HG02852 (cell line): ENCODE results near the gene RNF43.

Experiments
- ATAC-seq: cut with Tn5 transposase; IDR thresholded peaks from one replicate; pipeline ENCODE4 v1.9.1; 2021; ENCODE audit warnings: mild to moderate bottlenecking, moderate library complexity; ENCODE audit not compliant: unreplicated experiment

RNF43 gene

DNA sequence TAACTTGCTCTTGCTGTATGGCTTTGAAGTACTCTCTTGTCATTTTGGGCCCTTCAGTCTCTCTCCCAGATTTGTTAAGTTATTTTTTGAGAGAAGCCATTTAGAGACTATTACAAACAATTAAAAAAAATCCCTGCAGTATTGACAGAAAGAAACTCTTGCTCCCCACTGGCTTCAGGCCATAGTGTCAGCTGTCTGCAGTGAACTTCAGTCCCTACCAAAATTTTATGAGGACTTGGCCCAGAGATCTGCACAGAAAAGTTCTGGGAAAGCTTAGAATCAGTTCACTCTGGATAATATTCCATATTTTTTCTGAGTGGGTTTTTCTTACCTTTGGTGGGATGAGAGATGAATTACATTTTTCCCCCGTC, 34.5 kb downstream of the RNF43 start:
- ATAC-seq, result no peak

DNA sequence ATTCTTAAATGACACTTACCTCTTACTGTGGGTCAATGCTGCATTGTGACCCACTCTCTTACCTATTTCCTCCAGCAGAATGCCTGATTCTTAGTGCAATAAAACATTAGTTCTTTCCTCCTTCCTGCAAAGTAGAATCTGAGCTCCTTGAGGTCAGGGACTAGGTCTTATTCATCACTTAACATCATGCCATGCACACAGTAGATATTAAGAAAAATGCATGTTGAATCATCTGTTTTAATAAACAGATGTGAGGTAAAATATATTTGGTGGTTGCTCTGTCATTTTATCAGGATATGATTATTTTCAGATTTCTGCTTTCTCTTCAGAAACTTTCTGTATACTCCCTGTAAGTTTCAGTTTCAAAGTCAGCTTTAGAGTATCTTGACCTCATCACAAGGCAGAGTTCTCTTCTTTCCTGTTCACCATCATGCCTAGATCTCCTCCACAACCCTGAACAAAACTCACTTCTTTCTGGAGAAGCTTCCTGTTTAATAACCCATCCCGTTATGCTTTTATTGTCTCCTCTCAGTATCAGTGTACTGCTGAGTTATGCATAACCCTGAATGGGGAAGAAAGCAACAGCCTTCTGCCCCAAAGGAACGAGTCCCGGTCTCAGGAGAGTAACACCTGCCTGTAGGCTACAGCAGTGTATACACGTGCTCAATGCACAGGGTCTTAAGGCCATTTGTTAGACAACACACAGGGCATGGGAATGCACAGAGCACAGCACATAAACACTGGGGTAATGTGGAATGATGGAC, 35.0 kb downstream of the RNF43 start:
- no peak for ATAC-seq

DNA sequence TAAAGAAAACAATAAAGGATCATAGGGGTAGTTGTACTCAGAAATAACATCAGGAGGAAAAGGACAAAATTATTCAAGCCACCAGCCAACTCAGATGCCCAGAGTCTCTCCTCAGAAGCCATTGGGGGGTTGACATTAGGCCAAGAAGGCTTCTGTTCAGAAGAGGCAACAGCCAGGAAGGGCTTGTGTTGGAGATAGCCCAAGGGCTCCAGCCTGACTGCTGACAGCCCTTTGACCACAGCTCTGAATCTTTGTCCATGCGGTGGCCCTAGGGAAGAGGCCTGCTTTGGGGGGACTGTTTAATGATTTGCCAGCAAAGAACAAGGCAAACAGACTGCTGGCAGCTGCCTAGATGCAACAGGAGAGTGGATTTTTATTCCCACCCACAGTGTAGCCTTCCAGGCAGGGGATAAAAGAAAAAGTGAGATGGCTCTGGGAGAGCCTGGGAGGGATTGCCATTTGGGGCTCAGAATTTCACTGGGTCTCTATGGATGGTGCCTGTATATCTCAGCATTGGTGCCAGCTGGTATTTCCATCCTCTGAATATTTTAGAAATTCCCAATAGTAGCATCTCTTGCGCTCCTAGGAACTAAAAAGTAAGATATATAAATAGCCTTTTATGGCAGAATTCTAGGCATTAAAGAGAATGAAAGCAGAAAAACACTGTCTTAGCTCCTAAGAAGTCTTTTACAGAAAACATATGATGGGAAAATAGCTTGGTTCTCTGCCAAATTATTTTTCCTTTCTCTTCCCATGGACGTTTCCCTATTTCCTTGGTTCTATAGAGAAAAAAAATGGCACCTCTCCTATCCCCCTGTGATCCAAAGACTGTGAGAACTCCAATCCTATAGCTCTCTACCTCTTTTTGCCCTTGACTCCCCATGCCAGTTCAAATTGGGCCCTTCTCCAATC, 36.0 kb downstream of the RNF43 start:
- no peak for ATAC-seq

DNA sequence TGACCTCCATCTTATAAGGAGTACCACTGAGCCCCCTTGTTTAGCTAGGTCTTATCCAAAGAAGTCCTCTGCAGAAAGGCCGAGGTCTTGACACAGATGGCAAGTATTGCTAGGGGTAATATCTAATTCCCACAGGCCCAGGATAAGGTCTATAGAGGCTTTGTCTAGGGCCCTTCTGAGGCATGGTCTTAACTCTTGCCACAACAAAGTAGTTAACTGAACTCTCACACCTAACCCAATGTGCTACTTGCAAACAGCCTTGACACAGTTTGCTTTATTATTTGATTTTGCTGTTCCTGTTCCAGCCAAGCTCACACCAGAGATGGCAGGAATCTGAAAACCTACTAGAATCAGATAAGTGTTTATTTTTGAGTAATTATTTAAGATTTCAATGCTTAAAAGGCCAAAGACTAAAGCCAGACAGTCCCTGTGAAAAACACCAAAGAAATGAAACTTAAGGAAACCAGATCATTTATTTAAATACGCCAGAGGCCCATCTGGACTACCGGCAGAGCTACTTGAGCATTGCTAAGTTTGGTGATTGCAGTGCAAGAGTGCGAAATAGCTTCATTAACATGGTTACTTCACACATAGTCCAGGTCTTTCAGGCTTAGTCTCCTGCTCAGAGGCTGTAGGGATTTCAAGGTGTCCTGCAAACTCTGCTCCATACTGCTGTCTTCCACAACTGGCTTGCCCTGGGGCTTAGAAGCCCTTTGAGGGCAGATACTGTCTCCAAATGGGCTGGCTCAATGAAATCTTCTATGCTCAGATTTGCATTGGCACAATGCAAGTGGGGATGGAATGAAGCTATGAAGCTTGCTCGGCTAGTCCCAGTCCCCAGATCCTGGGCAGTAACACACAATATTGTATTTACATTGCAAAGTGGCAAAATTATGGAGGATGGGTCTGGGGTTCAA, 36.9 kb downstream of the RNF43 start:
- no peak for ATAC-seq

DNA sequence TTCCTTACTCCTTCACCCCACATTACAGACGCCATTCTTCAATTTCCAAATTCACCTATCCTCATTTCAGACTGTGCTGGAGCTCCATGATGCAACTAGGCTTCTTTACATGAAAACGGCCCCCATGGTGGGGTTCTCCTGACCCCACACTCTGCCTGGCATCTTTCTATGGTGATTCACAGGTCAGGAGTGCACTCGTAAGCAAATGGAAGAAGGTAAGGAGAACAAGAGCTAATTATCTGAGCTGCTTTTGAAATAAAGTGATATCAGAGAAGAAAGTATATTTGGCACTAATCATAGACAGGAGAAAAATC, 37.9 kb downstream of the RNF43 start:
- no peak for ATAC-seq

DNA sequence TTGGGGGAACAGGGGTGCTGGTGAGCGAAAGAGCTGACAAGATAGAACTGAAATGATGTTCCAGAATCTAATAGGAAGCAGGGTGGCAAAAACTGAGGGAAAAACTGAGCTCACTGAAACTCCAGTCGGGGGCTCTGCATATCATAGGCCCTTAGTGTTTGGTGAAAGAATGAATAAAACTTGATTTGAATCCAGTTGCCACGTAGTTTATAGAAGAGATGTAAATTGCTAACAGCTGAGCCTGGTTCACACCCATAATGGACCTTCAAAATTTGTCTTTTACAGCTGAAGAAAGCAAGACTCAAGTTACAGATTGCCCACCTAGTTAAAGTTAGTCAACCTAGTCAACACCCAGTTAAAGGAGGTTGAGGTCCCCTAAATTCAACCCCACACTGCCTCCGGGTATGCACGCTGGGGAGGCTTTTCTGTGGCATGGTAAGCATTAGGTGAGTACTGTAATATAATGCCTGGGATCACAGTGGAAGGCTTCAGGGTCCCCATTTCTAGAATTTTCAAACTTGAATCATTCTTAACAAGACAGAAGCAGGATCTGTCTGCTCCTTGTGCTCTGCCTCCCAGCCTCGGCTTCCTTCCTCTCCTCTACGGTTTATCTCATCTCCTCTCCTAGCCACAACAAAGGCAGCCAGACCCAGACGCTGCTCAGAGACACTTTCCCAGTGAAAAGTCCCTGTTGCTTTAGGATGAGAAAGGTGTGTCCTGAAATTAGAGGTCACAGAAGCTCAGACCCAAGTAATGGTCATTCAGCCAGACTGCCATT, 38.4 kb downstream of the RNF43 start:
- no peak for ATAC-seq

DNA sequence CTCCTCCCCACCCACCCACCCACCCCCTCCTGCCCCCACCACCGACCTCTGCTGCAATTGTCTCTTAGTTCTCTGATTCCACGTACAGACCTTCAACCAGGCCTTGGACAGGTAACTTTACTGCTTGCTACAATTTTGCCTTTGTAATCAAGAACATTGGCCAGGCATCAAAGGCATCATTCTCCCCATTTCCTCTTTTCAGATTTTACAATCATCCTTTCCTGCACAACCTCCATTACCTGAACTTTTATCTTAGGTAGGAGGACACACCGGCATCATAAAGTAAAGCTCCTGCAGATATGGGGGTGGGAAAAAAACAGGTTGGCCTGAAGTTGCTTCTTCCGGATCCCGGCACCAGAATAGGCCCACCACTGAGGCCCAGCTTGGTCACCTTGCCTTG, 39.7 kb downstream of the RNF43 start:
- no peak for ATAC-seq

DNA sequence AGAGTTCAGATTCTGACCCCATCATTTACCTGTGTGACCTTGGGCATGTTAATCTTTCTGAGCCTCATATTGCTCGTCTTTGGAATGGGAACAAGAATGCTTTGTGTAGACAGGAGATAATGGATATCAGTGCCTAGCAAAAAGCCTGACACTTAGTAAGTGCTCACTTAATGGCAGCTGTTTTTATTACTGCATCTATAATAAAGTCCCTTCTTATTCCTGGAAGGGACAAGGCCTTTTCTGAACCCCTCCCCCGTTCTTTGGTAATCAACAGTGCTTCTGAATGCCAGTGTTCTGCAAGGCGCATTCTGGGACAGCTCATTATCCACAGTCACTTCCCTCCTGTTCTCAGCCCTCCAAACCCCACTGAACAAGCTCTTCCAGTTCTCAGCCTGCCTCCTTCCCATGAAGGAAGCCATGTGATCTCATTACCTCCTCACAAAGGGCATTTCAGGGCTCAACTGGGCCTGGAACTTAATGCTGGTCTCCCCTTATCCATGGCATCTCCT, 40.2 kb downstream of the RNF43 start:
- ATAC-seq, result no peak

DNA sequence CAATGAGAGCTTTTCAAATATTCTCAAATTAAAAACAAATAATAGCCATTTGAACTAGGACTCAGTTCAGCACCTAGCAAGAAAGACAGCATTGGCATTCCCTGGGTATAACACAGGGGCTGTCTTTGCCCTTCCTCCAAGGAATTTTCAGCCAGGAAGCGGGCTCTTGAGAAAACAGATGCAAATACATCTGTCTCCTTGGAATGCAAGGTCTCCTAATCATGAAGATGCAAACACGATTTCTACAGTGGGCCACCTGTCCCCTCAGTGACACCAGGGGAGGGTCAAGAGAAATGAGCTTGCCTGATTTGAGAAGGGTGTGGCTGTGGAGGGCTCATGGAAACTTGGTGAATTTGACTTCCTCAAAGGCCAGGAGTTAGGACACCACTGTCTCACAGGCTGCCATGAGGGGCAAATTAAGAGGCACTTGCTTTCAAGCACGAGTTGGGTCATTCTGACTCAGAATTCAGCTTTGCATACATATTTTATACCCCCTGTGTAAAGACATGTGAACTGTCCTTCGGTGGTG, 40.8 kb downstream of the RNF43 start:
- ATAC-seq, result no peak

DNA sequence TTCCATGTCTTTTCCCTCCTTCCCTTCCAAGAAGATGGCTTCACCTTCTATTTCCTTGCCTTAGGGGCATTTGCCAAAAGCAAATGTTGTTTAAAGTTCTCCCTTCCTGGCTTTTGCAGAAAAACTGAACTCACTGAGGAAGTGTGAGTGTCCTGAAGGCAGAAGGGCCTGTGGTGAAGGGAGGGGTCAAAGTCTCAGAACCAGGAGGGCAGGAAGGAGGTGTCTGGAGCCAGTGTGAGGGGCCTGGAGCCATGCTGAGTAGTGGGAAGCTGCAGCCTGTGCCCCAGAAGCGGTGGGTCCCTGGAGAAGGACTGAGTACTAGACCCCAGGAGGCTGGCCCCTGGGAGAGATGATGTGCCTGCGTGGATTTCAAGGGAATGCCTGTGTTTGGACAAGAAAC, 41.5 kb downstream of the RNF43 start:
- no peak for ATAC-seq

DNA sequence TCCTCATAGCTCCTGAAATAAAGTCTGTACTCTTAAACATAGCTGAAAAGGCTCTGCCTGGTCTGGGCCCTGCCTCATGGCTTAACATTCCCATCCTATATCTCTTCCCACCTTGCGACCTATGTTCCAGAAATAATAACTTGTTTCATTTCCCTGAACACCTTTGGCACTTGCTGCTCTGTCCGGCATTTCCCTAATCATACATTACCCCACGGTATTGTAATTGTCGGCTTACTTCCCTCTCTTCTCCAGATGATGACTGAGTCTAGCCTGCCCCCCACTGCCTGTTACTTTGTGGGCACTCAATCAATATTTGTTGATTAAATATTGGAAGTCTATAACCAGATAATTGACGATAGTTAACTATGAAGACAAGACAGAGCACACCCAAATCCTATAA, 42.1 kb downstream of the RNF43 start:
- ATAC-seq, result no peak

DNA sequence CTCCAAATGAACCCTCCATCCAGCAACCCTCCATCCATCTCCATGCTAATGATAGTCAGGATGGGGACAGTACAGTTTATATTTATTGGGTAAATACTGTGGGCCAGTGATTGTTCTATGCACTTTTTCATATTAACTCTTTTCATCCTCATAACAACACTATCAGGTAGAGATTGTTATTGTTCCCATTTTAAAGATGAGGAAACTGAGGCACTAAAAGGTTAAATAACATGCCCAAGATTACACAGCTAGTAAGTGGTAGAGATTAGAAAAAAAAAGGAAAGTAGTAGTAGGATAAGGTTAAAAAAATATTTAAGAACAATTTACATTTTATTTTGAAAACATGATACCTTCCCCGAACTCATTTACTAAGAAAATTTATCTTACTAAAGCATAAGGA, 43.4 kb downstream of the RNF43 start:
- no peak for ATAC-seq

DNA sequence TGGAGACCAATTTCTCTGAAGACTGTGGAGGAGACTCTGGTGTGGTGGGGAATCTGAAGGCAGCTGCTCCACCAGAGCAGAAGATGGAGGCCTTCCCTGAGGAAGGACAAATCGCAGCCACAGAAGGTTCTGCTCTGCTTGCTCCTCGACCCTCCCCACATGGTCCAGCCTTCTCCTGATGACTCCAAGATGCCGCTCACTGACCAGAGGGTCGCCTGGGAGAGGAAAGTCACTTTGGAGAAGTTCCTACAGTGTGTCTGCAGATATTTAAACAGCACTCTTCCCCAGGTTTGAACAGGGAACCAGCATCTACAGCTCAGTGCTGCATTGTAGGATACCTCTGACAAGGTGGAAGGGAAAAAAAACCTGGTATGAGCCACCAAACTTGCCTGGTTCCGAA, 44.3 kb downstream of the RNF43 start:
- ATAC-seq, result no peak

DNA sequence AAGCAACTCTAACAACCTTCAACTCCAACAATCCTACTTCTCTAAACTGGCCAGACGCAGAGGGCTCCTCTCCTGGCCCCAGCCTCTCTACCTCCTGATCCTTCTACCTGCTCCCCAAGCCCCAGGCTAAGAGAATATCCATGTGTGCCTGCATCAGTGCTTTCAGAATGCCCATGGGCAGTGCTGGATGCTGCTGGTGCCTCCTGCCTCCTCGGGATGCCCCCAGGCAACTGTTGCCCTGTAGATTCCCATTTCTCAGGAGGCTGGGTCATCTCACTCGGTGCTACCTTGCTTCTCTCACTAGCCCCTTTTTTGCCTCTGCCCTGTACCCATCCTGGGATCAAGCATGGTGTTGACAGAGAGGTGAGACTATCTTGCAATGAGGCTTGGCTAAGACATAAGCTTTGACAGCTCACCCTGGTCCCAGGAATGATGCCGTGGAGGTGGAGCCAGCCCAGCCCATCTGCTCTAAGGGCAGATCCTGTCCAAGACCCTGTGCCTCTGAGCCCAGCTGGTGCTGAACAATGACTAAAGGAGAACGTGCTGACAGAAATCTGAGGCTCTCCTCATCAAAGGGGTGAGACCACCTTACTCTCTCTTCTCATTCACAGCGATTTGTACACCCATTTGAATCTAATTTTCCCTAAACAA, 45.9 kb downstream of the RNF43 start:
- ATAC-seq, result no peak

DNA sequence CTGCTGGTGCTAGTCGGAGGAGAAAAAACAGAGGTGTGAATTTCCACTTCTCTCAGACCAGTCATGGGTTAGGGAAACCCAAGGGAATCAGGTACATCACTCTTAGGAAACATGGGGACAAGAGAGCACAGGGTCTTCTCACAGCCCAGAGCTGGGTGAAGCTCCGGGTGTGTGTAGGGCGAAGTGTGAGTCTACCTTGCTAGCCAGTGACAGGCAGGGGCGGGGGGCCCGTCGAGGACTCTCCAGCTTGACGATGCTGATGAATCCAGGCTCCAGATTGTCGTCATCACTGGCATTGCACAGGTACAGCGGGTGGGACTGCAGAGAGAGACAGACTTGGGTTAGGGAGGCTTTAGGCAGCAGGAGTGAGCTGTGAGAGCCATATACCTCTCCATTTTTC, 46.6 kb downstream of the RNF43 start:
- ATAC-seq, result no peak

DNA sequence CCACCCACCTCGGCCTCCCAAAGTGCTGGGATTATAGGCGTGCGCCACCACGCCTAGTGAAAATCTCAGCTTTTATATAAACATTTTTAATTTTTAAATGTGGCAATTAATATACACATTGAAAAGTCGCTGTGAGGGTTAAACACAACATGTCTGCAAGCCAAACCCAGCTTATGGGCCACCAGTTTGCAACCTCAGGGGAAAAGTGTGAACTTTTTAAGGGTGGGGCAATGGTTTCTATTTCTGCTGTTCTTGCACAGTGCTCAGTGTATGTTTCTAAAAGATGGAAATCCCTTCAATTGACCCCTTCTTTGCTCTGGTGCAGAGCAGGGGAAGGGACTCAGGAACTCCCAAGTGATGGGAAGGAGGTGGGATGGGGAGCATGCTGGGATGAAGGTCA, 47.0 kb downstream of the RNF43 start:
- ATAC-seq, result no peak

DNA sequence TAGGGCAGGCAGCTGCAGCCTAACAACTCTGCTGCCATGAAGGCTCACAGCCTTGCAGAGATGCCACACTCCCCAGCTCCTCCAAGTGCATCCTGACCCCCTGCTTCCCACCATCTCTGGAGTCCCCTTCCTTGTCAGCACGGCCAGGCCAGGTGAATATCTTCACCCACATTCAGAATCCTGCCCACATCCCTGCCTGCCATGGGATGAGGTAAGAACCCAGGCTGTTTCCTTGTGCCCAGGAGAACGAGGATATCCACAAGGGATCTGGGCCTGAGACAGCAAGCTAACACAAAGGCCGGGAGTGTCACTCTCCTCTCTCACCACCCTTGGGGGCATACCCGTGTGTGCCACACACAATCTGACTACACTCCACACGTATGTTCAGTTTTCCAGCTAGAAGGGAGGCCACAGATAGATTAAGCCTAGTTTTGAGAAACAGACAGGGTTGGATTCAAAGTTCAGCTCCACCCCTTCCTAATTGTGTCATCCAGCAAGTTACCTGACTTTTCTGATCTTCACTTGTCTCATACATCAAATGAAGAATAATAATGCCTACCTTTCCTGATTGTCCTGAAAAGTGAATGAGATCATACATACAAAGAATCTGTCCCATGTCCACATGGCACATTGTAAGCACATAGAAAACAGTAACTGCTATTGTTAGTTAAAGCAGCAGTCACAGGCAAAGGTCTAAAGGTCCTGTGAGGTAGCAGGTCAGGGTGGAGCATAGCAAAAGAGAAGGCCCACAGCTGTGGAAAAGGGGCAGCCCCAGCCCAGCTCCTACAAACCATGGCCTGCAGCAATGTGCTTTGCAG, 47.9 kb downstream of the RNF43 start:
- no peak for ATAC-seq

DNA sequence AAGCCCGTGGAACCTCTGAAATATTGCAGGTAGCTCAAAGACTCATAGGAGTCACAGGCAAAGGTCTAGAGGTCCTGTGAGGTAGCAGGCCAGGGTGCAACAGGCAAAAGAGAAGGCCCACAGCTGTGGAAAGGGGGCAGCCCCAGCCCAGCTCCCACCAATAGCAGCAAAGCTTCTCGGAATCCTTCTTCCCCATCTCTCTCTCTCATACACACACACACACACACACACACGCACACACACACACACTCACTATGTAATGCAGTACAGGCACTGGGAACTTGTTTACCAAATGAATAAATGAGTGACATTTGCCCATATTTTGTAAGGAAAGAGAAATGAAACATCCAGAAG, 48.5 kb downstream of the RNF43 start:
- no peak for ATAC-seq
